Kidney (tissue), 14 donors: ENCODE results near the gene EXPH5. TPM values are rescaled to one million over a fixed set of nuclear protein-coding genes. Genes with fewer than 3 reads are reported as not detected.
A peak's percentile ranks its signal among the peaks of the same experiment; 100 is the strongest.

ENCODE experiments used
- DNase-seq, 5 donors: peaks; one replicate each; pipeline ENCODE4 v3.0.0-alpha.2; 2013 to 2020
- FAIRE-seq: peaks from 2 replicates; lab custom pipeline; 2012; peaks lifted over from hg19 to GRCh38; lab: Jason Lieb, UNC
- H3K27ac ChIP-seq, 2 donors: one replicate each; pipeline ENCODE4 v1.7.0; 2013; ENCODE audit warnings: low read depth in 2 of 2, low read length in 2 of 2, inconsistent platforms in 1 of 2
- H3K27me3 ChIP-seq: one replicate; pipeline ENCODE4 v1.7.1; 2013; ENCODE audit warnings: low read length, inconsistent platforms; ENCODE audit not compliant: control insufficient read depth, insufficient read depth
- H3K36me3 ChIP-seq, 3 donors: one replicate each; pipeline versions ENCODE4 v1.7.0 to v1.7.1; 2013; ENCODE audit warnings: low read length in 3 of 3, control low read depth in 1 of 3, inconsistent platforms in 1 of 3; ENCODE audit not compliant: insufficient read depth in 3 of 3, control insufficient read depth in 2 of 3
- H3K4me1 ChIP-seq, 3 donors: one replicate each; pipeline versions ENCODE4 v1.7.0 to v1.7.1; 2013; ENCODE audit warnings: low read length in 3 of 3, inconsistent platforms in 1 of 3, low read depth in 1 of 3; ENCODE audit not compliant: control insufficient read depth in 2 of 3, insufficient read depth in 2 of 3
- H3K4me3 ChIP-seq, 3 donors: one replicate each; pipeline versions ENCODE4 v1.7.0 to v1.8.1; 2013; ENCODE audit warnings: low read length in 3 of 3, control low read depth in 1 of 3, inconsistent platforms in 1 of 3
- H3K9ac ChIP-seq, 3 donors: one replicate each; pipeline versions ENCODE4 v1.7.0 to v1.7.1; 2013; ENCODE audit warnings: low read length in 3 of 3, control low read depth in 1 of 3, inconsistent platforms in 1 of 3
- H3K9me3 ChIP-seq, 3 donors: one replicate each; pipeline versions ENCODE4 v1.7.0 to v1.7.1; 2013; ENCODE audit warnings: low read length in 3 of 3, control low read depth in 1 of 3, inconsistent platforms in 1 of 3; ENCODE audit not compliant: control insufficient read depth in 2 of 3, insufficient read depth in 1 of 3
- intact Hi-C: fragments of 100-400 bp; cut with DNase I; formaldehyde crosslinking; loops from one replicate; pipeline ENCODE4 v1.11.1; 2022
- polyA plus RNA-seq: library from polyadenylated mRNA; stranded (reverse); fragments of 350-450 nt; fragmentation: Illumina TruSeq; extraction: RNeasy Lipid Tissue Mini Kit (QIAGEN cat#74804); gene quantifications from one replicate; pipeline ENCODE4 v1.2.3, GENCODE V29; 2014; ENCODE audit warnings: low read depth, low replicate concordance; ENCODE audit not compliant: insufficient read depth
- total RNA-seq: library from RNA; stranded (reverse); fragmentation: NEBNext Ultra II Directional; extraction: Animal tissue kit (Norgen Biotek cat#: 25700); gene quantifications from one replicate; pipeline ENCODE4 v1.2.1, GENCODE V29; 2021
- TF ChIP-seq, protein P1 (sequence below): IDR thresholded peaks from 3 replicates; pipeline ENCODE4 v1.5.1; 2012; ENCODE audit warnings: mild to moderate bottlenecking, moderate library complexity, borderline replicate concordance; ENCODE audit not compliant: insufficient read depth; ENCODE audit errors: extremely low read depth
- donor health status: control.
- donor health status: control.
- donor health status: control.
- donor health status: control.
- donor health status: control.
- donor health status: DM: yes; HTN: yes; CAD: no.
- donor health status: Normal renal cell carcinoma (clear cell type).

The EXPH5 gene
- total and polyA plus RNA-seq, 2 donors from 2014 or later = 2.2 to 9.5 TPM

DNA sequence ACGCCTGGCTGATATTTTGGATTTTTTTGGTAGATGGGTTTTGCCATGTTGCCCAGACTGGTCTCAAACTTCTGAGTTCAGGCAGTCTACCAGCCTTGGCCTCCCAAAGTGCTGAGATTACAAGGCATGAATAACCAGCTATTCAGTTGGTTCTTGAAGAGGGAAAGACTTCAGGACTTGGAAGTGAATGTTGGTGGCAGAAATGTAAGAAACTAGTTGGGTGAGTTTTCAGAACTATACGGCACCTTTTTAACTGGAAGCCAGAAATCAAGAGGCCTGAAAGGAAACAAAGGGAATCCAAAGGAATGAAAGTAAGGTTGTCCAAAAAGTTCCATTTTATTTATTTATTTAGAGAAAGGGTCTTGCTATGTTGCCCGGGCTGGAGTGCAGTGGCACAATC is 98.2 kb downstream of the EXPH5 start:
- Histone ChIP-seq H3K9ac (no peak overlapping the region), H3K36me3 (peaks cover 0 to 5% (median 0%) of the 10 kb centered on the region in 3 donors), H3K9me3 (no peaks in the 10 kb centered on the region), H3K27me3 (no peaks in the 10 kb centered on the region), H3K4me3 (no peak overlapping the region), H3K4me1 (peaks cover 0 to 10% (median 4%) of the 10 kb centered on the region in 3 donors), H3K27ac (peak overlapping the region in 1 of 2 donors; percentile 28)
- TF ChIP-seq, protein P1, sequence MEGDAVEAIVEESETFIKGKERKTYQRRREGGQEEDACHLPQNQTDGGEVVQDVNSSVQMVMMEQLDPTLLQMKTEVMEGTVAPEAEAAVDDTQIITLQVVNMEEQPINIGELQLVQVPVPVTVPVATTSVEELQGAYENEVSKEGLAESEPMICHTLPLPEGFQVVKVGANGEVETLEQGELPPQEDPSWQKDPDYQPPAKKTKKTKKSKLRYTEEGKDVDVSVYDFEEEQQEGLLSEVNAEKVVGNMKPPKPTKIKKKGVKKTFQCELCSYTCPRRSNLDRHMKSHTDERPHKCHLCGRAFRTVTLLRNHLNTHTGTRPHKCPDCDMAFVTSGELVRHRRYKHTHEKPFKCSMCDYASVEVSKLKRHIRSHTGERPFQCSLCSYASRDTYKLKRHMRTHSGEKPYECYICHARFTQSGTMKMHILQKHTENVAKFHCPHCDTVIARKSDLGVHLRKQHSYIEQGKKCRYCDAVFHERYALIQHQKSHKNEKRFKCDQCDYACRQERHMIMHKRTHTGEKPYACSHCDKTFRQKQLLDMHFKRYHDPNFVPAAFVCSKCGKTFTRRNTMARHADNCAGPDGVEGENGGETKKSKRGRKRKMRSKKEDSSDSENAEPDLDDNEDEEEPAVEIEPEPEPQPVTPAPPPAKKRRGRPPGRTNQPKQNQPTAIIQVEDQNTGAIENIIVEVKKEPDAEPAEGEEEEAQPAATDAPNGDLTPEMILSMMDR = no peak
- DNase-seq (peak in 1 of 5 donors; percentile 8), FAIRE-seq (no peak)
- intact Hi-C loops = no loop called here

- no peak for DNase-seq
- H3K4me3 ChIP-seq = no peak overlapping the region
- H3K9me3 ChIP-seq = no peaks in the 10 kb centered on the region
- peaks cover 0 to 10% (median 4%) of the 10 kb centered on the region in 3 donors for H3K4me1 ChIP-seq
- TF ChIP-seq, protein P1 = no peak
- no peaks in the 10 kb centered on the region for H3K27me3 ChIP-seq
- intact Hi-C loops = no loop called here
- peak overlapping the region in 1 of 3 donors; percentile 19 for H3K9ac ChIP-seq
- peaks cover 0 to 7% (median 3%) of the 10 kb centered on the region in 3 donors for H3K36me3 ChIP-seq
- no peak overlapping the region for H3K27ac ChIP-seq
- no peak for FAIRE-seq
Observed at GRCh38 chr11:108494182-108494581, 99.4 kb downstream of the EXPH5 start.

DNA sequence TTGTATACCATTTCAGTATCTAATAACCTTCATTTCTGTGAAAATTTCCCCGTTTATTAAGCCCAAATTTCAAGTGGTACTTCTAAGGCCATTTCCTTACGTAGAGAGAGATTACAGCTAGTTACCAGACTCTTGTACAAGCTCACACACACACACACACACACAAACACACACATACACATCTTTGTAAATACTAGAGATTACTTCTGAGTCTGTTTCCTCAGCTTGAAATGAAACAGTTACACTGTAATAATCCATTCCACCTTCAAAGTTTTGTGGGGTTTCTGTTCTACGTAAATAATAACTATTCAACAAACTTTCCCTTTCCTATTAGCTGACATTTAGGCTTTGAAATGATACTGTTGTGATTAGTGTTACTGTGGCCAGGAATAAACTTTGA is 101.6 kb downstream of the EXPH5 start:
- FAIRE-seq (no peak), DNase-seq (no peak)
- no peak overlapping the region for H3K27ac ChIP-seq
- intact Hi-C loops = no loop called here
- no peaks in the 10 kb centered on the region for H3K27me3 ChIP-seq
- peak overlapping the region in 1 of 3 donors; percentile 17 for H3K9ac ChIP-seq
- H3K9me3 ChIP-seq = no peaks in the 10 kb centered on the region
- peaks cover 0 to 9% (median 4%) of the 10 kb centered on the region in 3 donors for H3K4me1 ChIP-seq
- no peak overlapping the region for H3K4me3 ChIP-seq
- TF ChIP-seq, protein P1 = no peak
- peaks cover 0 to 20% (median 7%) of the 10 kb centered on the region in 3 donors for H3K36me3 ChIP-seq

DNA sequence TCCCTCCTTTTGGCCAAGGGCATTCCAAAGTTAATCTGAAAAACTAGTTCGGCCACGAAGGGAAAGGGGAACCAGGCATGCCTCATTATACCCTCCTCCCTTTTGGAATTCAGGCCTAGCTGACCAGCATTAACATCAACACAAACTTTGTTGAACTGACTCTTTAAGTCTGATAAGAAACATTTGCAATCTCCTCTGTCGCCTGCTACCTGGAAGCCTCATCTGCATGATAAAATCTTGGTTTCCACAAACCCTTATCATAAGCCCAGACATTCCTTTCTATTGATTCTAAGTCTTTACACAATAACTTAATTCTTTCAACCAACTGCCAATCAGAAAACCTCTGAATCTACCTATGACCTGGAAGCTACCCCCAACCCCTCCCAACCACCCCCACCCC is 106.7 kb downstream of the EXPH5 start:
- intact Hi-C loops = no loop called here
- Histone ChIP-seq H3K27me3 (no peaks in the 10 kb centered on the region), H3K4me3 (no peak overlapping the region), H3K36me3 (peaks cover 0 to 30% (median 9%) of the 10 kb centered on the region in 3 donors), H3K27ac (no peak overlapping the region), H3K9me3 (no peaks in the 10 kb centered on the region), H3K4me1 (no peaks in the 10 kb centered on the region), H3K9ac (no peak overlapping the region)
- TF ChIP-seq, protein P1 = no peak
- no peak for DNase-seq
- no peak for FAIRE-seq
